ENCODE measurements around the gene HOXD12. TPM values are rescaled to one million over a fixed set of nuclear protein-coding genes. Genes with fewer than 3 reads are reported as not detected.

HOXD12 gene
- total RNA-seq, 1 experiment from 2014 or later: 0.42 TPM

- in situ Hi-C loops (cut with HindIII; ENCODE audit: low pct_unique_long_range_greater_than_20kb, low sequenced_read_pairs): no loop called here
- no peak for DNase-seq (ENCODE audit: low read depth, low spot score)
These were observed 49.3 kb downstream of the HOXD12 start for GRCh38 chr2:176148751-176149421.

GRCh38 chr2:176149481-176149938 lies 49.9 kb downstream of the HOXD12 start:
- in situ Hi-C loops (cut with HindIII; ENCODE audit: low pct_unique_long_range_greater_than_20kb, low sequenced_read_pairs): no loop called here

GRCh38 chr2:176149939-176150583 lies 50.5 kb downstream of the HOXD12 start:
- in situ Hi-C loops (cut with HindIII; ENCODE audit: low pct_unique_long_range_greater_than_20kb, low sequenced_read_pairs): no loop called here
- DNase-seq (ENCODE audit: low read depth, low spot score): no peak

More at GRCh38 chr2:176149481-176149938, 49.9 kb downstream of the HOXD12 start:
- no peak for DNase-seq (ENCODE audit: low read depth, low spot score)

GRCh38 chr2:176150584-176151441 lies 51.2 kb downstream of the HOXD12 start:
- in situ Hi-C loops (cut with HindIII; ENCODE audit: low pct_unique_long_range_greater_than_20kb, low sequenced_read_pairs): no loop called here
- no peak for DNase-seq (ENCODE audit: low read depth, low spot score)

GRCh38 chr2:176151442-176152287 lies 52.1 kb downstream of the HOXD12 start, which contains the start of gene HOXD4:
HOXD4 (plus strand) TSS chr2:176151550; CDS start chr2:176151634, 84 bp downstream.
- no peak for DNase-seq (ENCODE audit: low read depth, low spot score)
- in situ Hi-C loops (cut with HindIII; ENCODE audit: low pct_unique_long_range_greater_than_20kb, low sequenced_read_pairs): no loop called here

Small RNA genes within 50 kb of the gene (small RNA-seq; reads per million reads assigned to genes)
- 34.7 to 6,533 reads per million in 2 experiments for gene MIR10B

Other genes with a start within 250 kb of the HOXD12 start
- gene LNPK, start 97.5 kb upstream of the HOXD12 start, total RNA-seq (2014; rRNA removed; shearing (Covaris generic)): 54.0 and 59.8 TPM in 2 replicates
- gene EVX2, start 15.8 kb upstream of the HOXD12 start, total RNA-seq (2014; rRNA removed; shearing (Covaris generic)): not detected in 2 replicates
- gene HOXD13, start 7.1 kb upstream of the HOXD12 start, total RNA-seq (2014; rRNA removed; shearing (Covaris generic)): 10.3 and 11.8 TPM in 2 replicates
- 0.37 and 0.53 TPM in 2 replicates for gene HOXD11, start 7.5 kb downstream of the HOXD12 start, total RNA-seq (2014; rRNA removed; shearing (Covaris generic))
- 1.3 TPM in 1 of 2 replicates, not detected in the other for gene HOXD10, start 17.0 kb downstream of the HOXD12 start, total RNA-seq (2014; rRNA removed; shearing (Covaris generic))
- gene HOXD9, start 22.9 kb downstream of the HOXD12 start, total RNA-seq (2014; rRNA removed; shearing (Covaris generic)): 0.18 and 0.59 TPM in 2 replicates
- gene HOXD8, start 29.9 kb downstream of the HOXD12 start, total RNA-seq (2014; rRNA removed; shearing (Covaris generic)): 14.5 and 19.7 TPM in 2 replicates
- gene HOXD4, start 51.8 kb downstream of the HOXD12 start, total RNA-seq (2014; rRNA removed; shearing (Covaris generic)): 3.6 and 4.2 TPM in 2 replicates
- 4.9 and 5.5 TPM in 2 replicates for gene HOXD3, start 57.5 kb downstream of the HOXD12 start, total RNA-seq (2014; rRNA removed; shearing (Covaris generic))
- gene HOXD1, start 88.9 kb downstream of the HOXD12 start, total RNA-seq (2014; rRNA removed; shearing (Covaris generic)): 9.8 and 10.3 TPM in 2 replicates
- 85.3 and 86.0 TPM in 2 replicates for gene MTX2, start 169.6 kb downstream of the HOXD12 start, total RNA-seq (2014; rRNA removed; shearing (Covaris generic))